GM21619 (cell line): ENCODE results near the gene PATL1.
"Not testable (repeated sequence)": the region's sequence is repeated elsewhere in the genome, so short reads cannot be mapped to it uniquely, and the experiment has no call there.

Experiments used
- ATAC-seq: cut with Tn5 transposase; IDR thresholded peaks from one replicate; pipeline ENCODE4 v1.9.1; 2021; ENCODE audit not compliant: unreplicated experiment

The PATL1 gene

DNA sequence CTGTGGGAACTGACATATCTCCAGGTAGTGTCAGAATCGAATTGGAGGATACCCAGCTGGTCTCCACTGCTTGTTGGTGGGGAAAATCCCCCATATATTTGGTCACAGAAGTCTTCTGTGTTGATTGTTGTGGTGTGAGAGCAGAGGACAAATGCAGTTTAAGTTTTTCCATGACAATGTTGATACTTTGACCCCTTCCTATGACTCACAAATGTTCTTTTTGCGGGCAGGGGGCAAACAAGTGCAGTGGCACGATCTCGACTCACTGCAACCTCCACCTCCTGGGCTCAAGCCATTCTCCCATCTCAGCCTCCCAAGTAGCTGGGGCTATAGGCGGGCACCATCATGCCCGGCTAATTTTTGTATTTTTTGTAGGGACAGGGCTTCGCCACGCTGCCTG is 7.4 kb upstream of the PATL1 start:
- no peak for ATAC-seq

DNA sequence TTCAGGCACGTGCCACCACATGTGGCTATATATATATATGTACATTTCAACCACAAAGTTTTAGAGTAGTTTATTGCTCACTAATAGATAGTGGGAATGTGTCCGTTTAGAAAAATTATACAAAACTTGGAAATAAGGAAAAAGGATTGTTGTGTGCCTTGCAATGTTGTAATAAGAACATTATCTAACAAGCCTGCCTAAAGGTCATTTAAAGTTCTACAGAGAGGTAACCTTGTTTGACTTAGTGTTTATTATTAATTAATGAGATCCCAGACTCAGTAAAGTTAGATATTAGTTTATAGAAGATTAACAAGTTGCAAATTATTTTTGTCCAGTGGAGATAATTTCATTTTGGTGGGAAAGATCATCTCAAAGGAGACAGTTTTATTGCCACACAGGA is 5.5 kb upstream of the PATL1 start:
- ATAC-seq = no peak

DNA sequence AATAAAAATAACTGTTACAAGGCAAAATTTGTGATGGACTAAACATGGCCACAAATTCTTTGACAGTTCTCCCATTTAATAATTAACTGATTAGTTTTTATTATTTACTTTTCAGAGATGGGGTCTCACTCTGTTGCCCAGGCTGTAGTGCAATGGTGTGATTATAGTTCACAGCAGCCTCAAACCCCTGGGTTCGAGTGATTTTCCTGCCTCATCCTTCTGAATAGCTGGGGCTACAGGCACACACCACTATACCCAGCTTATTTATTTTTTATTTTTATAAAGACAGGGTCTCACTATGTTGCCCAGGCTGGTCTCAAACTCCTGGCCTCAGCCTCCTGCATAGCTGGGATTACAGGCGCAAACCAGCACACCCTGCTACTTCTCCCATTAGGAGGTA is 4.5 kb upstream of the PATL1 start:
- ATAC-seq = no peak

DNA sequence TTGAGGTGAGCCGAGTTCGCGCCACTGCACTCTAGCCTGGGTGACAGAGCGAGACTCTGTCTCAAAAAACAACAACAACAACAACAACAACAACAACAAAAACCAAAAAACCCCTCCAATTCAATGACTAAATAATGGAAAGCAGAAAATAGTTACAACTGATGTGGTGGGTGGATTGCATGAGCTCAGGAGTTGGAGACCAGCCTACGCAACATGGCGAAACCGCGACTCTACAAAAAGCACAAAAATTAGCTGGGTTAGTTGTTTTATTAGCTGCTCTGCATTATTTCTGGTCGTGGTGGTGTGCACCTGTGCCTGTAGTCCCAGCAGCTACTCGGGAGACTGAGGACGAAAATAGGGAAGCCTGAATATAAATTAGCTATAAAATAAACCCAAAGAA is 2.6 kb upstream of the PATL1 start:
- ATAC-seq = no peak

DNA sequence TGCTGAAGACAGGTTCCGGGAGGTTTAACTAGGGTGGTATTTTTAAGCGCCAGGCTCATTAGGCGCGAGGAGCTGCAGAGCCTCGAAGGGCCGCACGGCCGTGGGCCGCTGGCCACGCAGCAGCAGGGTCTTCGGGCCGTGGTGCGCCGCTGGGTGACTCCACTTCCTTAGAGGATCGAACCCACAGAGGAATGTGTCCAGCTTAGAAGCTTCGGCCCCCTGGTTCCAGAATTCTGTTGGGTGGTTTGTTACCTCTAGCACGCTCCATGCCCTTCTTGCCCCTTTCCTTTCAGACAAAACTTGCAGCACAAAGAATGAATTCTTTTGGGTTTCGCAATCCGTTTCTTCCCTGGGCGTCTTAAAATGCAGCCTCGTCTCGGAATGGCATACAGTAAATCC is 773 bp upstream of the PATL1 start:
- no peak for ATAC-seq

DNA sequence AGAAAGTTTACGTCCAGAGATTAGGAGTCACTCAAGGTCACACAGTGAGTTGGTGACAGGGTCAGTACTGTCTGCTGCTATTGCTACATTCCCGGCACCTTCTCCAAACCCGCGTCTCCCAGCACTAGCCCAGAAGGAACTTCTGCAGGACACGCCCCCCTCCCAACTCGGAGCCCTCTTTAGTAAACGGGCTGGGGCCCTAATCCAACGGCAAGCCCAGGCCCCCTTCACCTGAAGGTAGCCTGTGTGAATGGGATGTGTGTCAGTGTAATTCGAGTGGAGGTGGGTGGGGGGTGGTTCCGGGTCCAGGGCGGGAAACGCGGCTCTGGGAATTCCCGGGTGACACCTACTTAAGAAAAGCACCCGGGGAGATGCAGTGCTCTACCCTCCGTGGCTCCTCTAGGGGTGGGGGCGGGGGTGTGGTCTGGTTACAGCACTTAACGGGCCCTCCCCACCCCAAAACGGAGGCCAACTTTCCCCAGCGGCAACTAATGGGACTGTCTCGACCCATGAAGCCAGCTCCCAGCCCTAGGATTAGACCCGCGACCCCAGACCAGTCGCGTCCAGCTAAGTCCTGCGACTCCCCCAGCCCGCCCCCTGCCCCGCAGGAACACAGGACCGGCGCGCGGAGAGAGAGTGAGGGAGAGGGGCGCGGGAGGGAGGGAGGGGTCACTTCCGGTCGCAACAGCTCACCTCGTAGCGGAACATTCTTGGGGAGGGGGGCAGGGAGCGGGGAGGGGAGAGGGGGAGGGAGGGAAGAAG is 468 bp downstream of the PATL1 start:
- peak; percentile 19 for ATAC-seq

DNA sequence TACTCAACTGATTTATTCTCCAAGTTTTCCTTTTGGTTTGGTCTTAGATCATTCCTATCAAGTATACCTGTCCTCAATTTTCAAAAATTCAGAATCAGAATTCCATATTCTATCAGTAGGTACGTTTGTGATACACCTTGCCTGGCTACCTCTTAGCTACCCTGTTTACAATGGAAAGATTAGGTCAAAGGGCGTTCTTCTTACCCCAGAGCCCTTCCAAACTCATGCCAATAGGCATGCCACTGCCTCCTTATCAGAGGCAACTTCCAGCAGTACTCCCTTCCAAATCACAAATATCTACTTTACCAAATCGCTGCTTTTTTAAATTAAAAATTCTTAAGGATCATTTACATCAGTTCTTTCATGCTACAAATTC is 1.0 kb downstream of the PATL1 start:
- no peak for ATAC-seq

DNA sequence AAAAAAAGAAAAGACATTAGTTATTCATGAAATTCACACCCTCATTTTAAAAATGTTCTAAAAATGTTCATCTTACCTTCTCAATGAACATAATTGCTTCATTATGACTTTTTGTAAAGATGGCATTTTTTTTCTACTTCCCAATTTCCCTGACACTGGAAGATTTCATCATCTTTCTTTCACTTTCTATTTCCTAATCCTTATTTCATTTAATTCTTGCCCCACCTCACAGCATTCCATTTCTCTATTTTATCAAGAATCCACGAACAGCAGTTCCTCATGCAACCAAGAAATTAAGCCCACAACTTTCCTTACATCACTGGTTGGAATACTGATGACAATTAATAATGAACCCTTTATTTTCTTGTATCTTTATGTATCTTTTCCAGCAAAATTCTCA is 1.9 kb downstream of the PATL1 start:
- ATAC-seq = no peak

DNA sequence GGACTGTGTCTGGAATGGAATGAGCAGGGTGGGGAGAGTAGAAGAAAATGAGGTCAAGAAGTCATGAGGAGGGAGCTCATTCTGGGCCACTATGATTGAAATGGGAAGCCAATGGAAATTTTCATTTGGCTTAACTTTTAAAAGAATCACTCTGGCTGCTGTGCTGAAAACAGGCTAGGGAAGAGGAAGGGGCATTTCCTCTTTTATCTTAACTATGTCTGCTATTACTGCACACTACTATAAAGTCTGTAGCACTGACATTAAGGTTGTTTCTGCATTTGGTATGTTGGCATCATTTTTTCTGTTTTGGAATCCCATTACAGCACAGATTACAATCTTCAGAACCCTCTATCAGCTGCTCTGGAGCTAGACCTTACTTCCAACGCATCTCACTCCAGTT is 8.2 kb downstream of the PATL1 start:
- no peak for ATAC-seq

DNA sequence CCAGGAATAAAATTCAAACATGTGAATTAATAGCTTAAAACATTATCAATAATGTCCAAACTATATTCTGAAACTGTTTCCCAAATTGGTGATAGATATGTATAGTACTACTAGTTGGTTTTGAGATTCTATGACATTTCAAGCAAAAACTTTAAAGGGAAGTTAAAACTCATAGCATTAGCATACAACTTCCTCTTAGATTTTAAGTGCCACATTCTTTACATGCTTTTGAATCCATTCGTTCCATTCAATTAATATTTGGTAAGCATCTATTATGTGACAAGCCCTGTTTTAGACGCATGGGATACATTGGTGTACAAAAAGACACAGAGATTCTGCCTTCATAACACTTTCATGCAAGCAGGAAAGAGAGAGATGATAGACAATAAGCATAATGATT is 8.9 kb downstream of the PATL1 start:
- ATAC-seq = no peak

DNA sequence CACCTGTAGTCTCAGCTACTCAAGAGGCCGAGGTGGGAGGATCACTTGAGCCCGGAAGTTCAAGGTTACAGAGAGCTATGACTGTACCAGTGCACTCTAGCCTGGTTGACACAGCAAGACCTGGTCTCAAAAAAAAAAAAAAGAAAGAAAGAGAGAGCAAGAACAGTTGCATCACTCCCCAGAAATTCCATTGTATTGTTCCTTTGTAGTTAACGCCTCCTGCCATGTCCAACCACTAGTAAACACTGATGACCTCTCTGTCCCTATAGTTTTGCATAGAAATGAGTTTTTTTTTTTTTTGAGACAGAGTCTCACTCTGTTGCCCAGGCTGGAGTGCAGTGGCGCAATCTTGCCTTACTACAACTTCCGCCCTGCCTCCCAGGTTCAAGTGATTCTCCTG is 10.8 kb downstream of the PATL1 start:
- no peak for ATAC-seq

DNA sequence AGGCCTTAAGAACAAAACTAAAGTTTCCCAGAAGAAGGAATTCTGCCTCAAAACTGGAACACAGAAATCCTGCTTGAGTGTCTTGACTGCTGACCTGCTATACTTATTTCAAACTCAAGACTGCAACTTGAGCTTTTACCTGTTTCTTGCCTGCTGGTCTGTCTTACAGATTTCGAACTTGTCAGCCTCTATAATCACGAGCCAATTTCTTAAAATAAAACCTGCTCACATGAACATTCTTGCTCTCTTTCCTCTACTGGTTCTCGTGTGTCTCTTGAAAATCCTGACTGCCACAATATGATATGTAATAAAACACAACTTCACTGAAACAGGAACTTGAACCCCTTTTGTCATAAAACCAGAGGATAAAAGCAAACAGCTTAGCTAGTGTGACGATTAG is 13.9 kb downstream of the PATL1 start:
- ATAC-seq = no peak

DNA sequence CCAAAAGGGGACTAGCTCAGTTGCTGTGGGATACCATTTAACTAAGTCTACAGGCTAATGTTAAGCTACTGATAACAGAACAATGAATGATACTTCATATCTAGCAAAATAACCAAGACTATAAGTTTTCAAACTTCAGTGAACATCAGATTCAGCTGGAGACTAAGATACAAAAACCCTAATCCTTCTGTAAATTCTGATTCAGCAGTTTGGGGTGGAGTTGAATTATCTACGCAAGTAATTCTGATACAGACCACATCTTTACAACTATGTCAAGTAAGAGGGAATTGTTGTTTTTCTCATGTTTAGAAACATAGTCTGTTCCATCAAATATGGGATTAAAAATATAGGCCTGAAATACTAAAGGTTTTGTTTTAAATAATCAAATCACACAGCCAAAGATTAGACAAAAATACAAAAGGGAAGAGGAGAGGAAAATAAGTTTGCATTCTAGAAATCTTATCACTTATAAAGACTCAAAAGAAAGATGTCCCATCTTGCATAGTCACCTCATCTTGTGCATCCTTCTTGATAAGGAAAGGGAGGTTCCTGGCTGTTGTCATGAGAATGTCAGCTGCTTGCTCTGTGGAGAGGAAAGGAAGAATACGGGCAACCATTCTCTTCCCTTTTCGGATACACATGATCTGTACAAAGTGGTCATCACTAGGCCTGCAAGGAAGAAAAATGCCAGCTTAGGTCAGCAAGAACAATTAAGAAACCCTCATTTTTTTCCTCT is 21.4 kb downstream of the PATL1 start:
- no peak for ATAC-seq

DNA sequence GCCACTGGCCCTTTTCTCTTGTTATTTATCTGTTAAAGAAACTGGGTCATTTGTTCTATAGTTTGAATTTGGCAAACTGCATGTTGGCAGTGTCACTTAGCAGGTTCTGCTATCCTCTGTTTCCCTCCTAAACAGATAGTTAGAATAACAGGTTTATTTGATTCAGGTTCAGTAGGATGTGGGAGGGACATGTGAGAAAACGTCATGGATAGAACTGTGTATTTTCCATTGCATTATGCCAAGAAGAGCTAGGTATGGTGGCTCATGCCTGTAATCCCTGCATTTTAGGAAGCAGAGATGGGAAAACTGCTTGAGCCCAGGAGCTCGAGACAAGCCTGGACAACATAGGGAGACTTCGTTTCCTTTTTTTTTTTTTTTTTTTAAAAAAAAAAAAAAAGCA is 24.3 kb downstream of the PATL1 start:
- no peak for ATAC-seq

DNA sequence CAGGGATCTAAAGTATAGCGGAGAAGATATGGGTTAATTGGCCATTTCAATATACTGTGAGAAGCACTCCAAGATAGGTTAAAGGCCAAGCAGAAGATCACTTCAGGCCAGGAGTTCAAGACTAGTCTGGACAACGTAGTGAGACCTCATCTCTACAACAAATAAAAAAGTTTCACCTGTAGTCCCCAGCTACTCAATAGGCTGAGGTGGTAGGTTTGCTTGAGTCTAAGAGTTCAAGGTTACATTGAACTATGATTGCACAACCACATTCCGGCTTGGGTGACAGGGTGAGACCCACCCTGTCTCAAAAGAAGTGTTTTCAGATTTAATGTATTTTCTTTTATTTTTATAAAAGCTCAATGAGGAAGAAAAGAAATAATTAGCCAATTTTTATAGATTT is 25.4 kb downstream of the PATL1 start:
- no peak for ATAC-seq

DNA sequence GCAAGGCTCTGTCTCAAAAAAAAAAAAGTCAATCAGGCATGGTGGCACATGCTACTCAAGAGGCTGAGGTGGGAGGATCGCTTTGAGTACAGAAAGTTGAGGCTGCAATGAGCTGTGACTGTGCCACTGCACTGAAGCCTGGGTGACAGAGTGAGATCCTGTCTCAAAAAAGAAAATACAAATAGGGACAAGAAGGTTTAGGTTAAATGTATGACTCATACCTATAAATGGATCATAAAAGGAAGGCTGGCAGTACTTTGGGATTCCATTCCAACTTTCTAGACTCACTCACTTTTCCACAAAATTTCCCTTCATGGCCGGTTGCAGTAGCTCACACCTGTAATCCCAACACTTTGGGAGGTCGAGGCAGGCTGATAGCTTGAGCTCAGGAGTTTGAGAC is 27.7 kb downstream of the PATL1 start:
- no peak for ATAC-seq

DNA sequence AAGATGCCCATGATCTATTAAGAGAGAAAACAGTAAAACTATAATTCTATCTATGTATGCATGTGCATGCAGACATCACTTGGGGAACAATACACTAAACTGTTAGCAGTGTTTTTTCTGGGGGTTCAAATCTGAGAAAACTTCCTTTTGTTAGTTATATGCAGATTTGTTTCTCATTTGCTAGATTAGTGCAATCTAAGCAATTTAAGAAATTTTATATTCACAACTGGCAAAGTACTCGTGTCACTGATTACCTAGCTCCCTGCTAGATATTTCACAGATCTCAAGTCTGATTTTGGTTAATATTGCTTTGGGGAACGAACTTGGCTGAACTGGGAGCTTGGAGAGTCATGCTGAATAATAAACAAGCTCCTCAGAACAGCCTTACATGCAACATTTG is 38.3 kb downstream of the PATL1 start:
- ATAC-seq = no peak

DNA sequence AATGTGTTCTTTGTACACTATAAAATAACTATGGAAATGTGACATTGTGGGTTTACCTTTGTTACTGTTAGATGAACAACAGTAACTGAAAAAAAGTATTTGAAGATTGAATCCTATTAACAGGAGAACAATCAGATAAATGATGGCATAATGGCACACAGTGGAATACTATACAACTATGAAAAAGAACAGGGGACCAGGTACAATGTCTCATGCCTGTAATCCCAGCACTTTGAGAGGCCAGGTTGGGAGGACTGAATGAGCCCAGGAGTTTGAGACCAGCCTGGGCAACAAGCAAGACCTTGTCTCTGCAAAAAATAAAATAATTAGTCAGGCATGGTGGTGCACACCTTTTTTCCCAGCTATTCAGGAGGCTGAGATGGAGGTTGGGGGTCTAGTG is 38.8 kb downstream of the PATL1 start:
- ATAC-seq = no peak

DNA sequence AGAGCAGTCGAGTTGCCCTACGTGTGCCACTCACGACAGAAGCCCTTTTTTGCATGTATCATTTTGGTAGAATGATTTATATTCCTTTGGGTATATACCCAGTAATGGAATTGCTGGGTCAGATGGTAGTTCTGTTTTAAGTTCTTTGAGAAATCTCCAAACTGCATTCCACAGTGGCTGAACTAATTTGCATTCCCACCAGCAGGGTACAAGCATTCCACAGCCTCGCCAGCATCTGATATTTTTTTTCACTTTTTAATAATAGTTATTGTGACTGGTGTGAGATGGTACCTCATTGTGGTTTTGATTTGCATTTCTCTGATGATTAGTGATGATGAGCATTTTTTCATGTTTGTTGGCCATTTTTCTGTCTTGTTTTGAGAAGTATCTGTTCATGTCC is 41.9 kb downstream of the PATL1 start:
- not testable (repeated sequence) for ATAC-seq

DNA sequence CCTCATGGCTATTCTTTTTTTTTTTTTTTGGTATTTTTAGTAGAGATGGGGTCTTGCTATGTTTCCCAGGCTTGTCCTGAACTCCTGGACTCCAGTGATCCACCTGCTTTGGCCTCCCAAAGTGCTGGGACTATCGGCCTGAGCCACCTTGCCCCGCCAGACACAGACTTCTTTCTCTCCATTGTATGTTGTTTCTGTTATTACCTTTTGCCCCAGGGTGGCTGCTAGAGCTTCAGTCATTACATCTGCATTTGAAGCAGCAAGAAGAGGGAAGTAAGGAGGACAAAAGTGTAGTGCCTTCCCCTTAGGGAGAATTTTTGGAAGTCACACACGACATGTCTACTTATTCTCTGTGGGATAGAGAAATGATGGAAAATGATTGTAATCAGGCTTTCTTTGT is 43.1 kb downstream of the PATL1 start:
- ATAC-seq = no peak

DNA sequence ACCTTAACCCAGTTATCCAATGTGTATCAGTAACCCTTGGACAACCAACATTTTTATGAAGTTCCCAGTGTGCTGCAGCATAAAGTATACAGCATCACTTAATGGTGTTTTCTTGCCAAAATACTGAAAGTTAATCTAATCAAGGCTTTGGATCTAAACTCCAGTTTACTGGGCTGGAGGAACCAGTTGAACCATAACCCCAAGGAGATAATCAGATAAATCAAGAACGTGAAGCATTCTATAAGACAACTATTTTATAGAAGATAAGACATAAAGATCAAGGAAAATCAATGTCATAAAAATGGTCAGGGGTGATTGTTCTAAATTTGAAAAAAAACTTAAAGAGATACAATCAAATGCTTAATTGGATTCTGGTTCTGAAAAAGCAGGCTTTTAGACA is 51.0 kb downstream of the PATL1 start:
- no peak for ATAC-seq

DNA sequence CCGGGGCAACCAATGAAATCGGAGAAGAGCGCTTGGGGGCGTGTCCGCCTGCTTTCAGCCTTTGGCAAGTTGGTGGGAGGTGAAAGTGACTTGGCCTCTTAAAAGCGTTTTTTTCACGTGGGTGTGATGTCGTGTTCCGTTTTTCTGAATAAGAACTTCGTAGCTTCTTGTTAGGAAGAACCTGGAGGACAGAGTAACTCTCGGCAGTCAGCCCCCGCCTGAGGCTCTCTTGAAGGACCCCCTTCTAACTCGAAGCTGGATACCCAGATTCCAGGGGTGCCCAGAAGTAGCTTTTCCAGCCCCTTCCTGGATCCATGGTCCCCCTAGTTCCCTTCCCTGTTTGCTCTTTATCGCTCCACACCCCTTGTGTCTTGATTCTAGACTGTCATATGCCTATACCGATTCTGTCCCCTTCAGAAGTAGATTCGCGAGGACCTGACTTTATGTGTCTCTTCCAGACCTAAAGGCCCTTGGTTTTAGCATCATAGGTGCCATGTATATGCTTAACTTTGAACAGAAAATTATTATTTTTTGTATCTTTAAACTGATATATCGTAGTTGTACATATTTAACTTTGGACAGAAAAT is 52.3 kb downstream of the PATL1 start:
- no peak for ATAC-seq
